ENCODE data around the gene EXOG.

Gene EXOG

GRCh38 chr3:38496131-38496910 is at the start of gene EXOG:
Gene EXOG, plus strand, starts transcription at chr3:38496340. Its CDS starts 28 bp downstream, at chr3:38496368.
- intact Hi-C loops (cut with DNase I): loop anchor here (5.0 to 10.0 kb wide), 2 partner anchors 149 to 158 kb away; partner anchors contain the start of gene XYLB
- peak; percentile 81 to 99 (median 96) for DNase-seq

- no peak for DNase-seq
- intact Hi-C loops (cut with DNase I): no loop called here
These were observed 49.3 kb upstream of the EXOG start for GRCh38 chr3:38446812-38447211.

- no peak for DNase-seq
- intact Hi-C loops (cut with DNase I): loop anchor here (5.0 to 10.0 kb wide), 3 partner anchors 36 to 316 kb away; partner anchors contain the start of genes ACAA1, MYD88 and XYLB
These were observed 45.3 kb upstream of the EXOG start for GRCh38 chr3:38450853-38451252.

- DNase-seq: peak; percentile 82 to 95 (median 90)
- intact Hi-C loops (cut with DNase I): loop anchor here (5.0 to 10.0 kb wide), 3 partner anchors 34 to 318 kb away; partner anchors contain the start of genes ACAA1, MYD88 and XYLB
These were observed 42.8 kb upstream of the EXOG start, which contains the start of gene ACVR2B for GRCh38 chr3:38453075-38453912. Gene ACVR2B, plus strand, starts transcription at chr3:38453890. Its CDS starts 433 bp downstream, at chr3:38454323.

- intact Hi-C loops (cut with DNase I): loop anchor here (5.0 to 10.0 kb wide), 3 partner anchors 33 to 319 kb away; partner anchors contain the start of genes ACAA1, MYD88 and XYLB
- DNase-seq: peak in 4 of 42 donors; percentile 21 to 57 (median 32)
These were observed 42.3 kb upstream of the EXOG start for GRCh38 chr3:38453913-38454177.

- intact Hi-C loops (cut with DNase I): loop anchor here (5.0 to 10.0 kb wide), 3 partner anchors 33 to 320 kb away; partner anchors contain the start of genes ACAA1, MYD88 and XYLB
- DNase-seq: peak in 39 of 42 donors; percentile 12 to 67 (median 44)
These were observed 41.8 kb upstream of the EXOG start for GRCh38 chr3:38454178-38454883.

GRCh38 chr3:38454884-38455638 is 41.1 kb upstream of the EXOG start:
- intact Hi-C loops (cut with DNase I): loop anchor here (5.0 to 10.0 kb wide), 3 partner anchors 32 to 320 kb away; partner anchors contain the start of genes ACAA1, MYD88 and XYLB
- peak; percentile 29 to 87 (median 74) for DNase-seq

- intact Hi-C loops (cut with DNase I): loop anchor here (10.0 kb wide), 1 partner anchor 321 kb away; the partner anchor contains the start of genes ACAA1 and MYD88
- peak in 6 of 42 donors; percentile 6 to 29 (median 20) for DNase-seq
These were observed 40.3 kb upstream of the EXOG start for GRCh38 chr3:38455639-38456430.

GRCh38 chr3:38457111-38458003 is 38.8 kb upstream of the EXOG start:
- intact Hi-C loops (cut with DNase I): loop anchor here (10.0 kb wide), 1 partner anchor 323 kb away; the partner anchor contains the start of genes ACAA1 and MYD88
- peak in 1 of 42 donors; percentile 31 for DNase-seq

- DNase-seq: peak in 3 of 42 donors; percentile 28 to 39 (median 33)
- intact Hi-C loops (cut with DNase I): loop anchor here (10.0 kb wide), 1 partner anchor 324 kb away; the partner anchor contains the start of genes ACAA1 and MYD88
These were observed 37.2 kb upstream of the EXOG start for GRCh38 chr3:38458796-38459498.

GRCh38 chr3:38459499-38460048 is 36.6 kb upstream of the EXOG start:
- peak in 1 of 42 donors; percentile 35 for DNase-seq
- intact Hi-C loops (cut with DNase I): loop anchor here (10.0 kb wide), 1 partner anchor 325 kb away; the partner anchor contains the start of genes ACAA1 and MYD88

- peak in 1 of 42 donors; percentile 34 for DNase-seq
- intact Hi-C loops (cut with DNase I): no loop called here
These were observed 35.5 kb upstream of the EXOG start for GRCh38 chr3:38460377-38461270.

- intact Hi-C loops (cut with DNase I): no loop called here
- no peak for DNase-seq
These were observed 30.5 kb upstream of the EXOG start for GRCh38 chr3:38465588-38466154.

- intact Hi-C loops (cut with DNase I): no loop called here
- DNase-seq: peak in 1 of 42 donors; percentile 31
These were observed 27.4 kb upstream of the EXOG start for GRCh38 chr3:38468765-38469164.
